SK-N-SH treated with all-trans-retinoic acid at 6 μM for 48 hours (cell line): Measurements from ENCODE around the gene ZFAND5.

ENCODE experiments used
- ATAC-seq: fragments of 200-7000 bp; cut with Tn5 transposase; 3 replicates; pipeline ENCODE4 v1.9.1; 2020; ENCODE audit warnings: mild to moderate bottlenecking, moderate library complexity
- ARNTL ChIP-seq: fragments of 450-650 bp; formaldehyde crosslinking; IDR thresholded peaks from 2 replicates; pipeline ENCODE4 v1.5.0; 2020; ENCODE audit warnings: low read depth, mild to moderate bottlenecking, moderate library complexity, borderline replicate concordance
- BACH2 ChIP-seq: fragments of 250-450 bp; sonication (Bioruptor Pico); IDR thresholded peaks from 2 replicates; pipeline ENCODE4 v1.9.0; 2021; ENCODE audit warnings: mild to moderate bottlenecking, borderline replicate concordance
- CSDC2 ChIP-seq: fragments of 250-450 bp; sonication (Bioruptor Pico); IDR thresholded peaks from 2 replicates; pipeline ENCODE4 v1.5.0; 2020; ENCODE audit warnings: mild to moderate bottlenecking, moderate library complexity
- ESRRG ChIP-seq: fragments of 250-450 bp; sonication (Bioruptor Pico); IDR thresholded peaks from 2 replicates; pipeline ENCODE4 v1.6.1; 2021; ENCODE audit warnings: mild to moderate bottlenecking
- GLIS3 ChIP-seq: fragments of 250-450 bp; sonication (Bioruptor Pico); IDR thresholded peaks from 2 replicates; pipeline ENCODE4 v1.5.0; 2020; ENCODE audit warnings: mild to moderate bottlenecking, moderate library complexity
- ISL1 ChIP-seq: fragments of 250-450 bp; sonication (Bioruptor Pico); IDR thresholded peaks from 2 replicates; pipeline ENCODE4 v2.1.2; 2022; ENCODE audit warnings: mild to moderate bottlenecking, moderate library complexity
- OSR1 ChIP-seq: fragments of 250-450 bp; sonication (Bioruptor Pico); IDR thresholded peaks from 2 replicates; pipeline ENCODE4 v1.8.0; 2022; ENCODE audit warnings: moderate library complexity, mild to moderate bottlenecking, inconsistent platforms
- PPARA ChIP-seq: fragments of 250-450 bp; sonication (Bioruptor Pico); IDR thresholded peaks from 2 replicates; pipeline ENCODE4 v1.5.0; 2020; ENCODE audit warnings: mild to moderate bottlenecking, borderline replicate concordance
- RARB ChIP-seq: fragments of 250-450 bp; sonication (Bioruptor Pico); IDR thresholded peaks from 2 replicates; pipeline ENCODE4 v1.8.0; 2021; ENCODE audit warnings: mild to moderate bottlenecking, moderate library complexity
- SNAI2 ChIP-seq: fragments of 250-450 bp; sonication (Bioruptor Pico); IDR thresholded peaks from 2 replicates; pipeline ENCODE4 v1.5.0; 2020; ENCODE audit warnings: mild to moderate bottlenecking, moderate library complexity
- TCF4 ChIP-seq: fragments of 250-450 bp; sonication (Bioruptor Pico); IDR thresholded peaks from 2 replicates; pipeline ENCODE4 v1.8.0; 2021; ENCODE audit warnings: mild to moderate bottlenecking, moderate library complexity, borderline replicate concordance
- TOX ChIP-seq: fragments of 250-450 bp; sonication (Bioruptor Pico); IDR thresholded peaks from 2 replicates; pipeline ENCODE4 v1.8.0; 2021; ENCODE audit warnings: mild to moderate bottlenecking, moderate library complexity, borderline replicate concordance
- ZC3H10 ChIP-seq: fragments of 250-450 bp; sonication (Bioruptor Pico); IDR thresholded peaks from 2 replicates; pipeline ENCODE4 v1.5.1; 2021; ENCODE audit warnings: mild to moderate bottlenecking, moderate library complexity
- ZFP3 ChIP-seq: fragments of 250-450 bp; sonication (Bioruptor Pico); IDR thresholded peaks from 2 replicates; pipeline ENCODE4 v1.5.0; 2020; ENCODE audit warnings: mild to moderate bottlenecking, moderate library complexity
- ZFP30 ChIP-seq: fragments of 450-650 bp; formaldehyde crosslinking; IDR thresholded peaks from 2 replicates; pipeline ENCODE4 v1.5.0; 2022; ENCODE audit warnings: mild to moderate bottlenecking, moderate library complexity
- ZNF565 ChIP-seq: fragments of 450-650 bp; formaldehyde crosslinking; conservative IDR thresholded peaks from 2 replicates; pipeline ENCODE4 v1.5.0; 2020; ENCODE audit warnings: low read depth, mild to moderate bottlenecking, moderate library complexity
- ZNF70 ChIP-seq: fragments of 450-650 bp; formaldehyde crosslinking; IDR thresholded peaks from 2 replicates; pipeline ENCODE4 v1.5.0; 2020; ENCODE audit warnings: mild to moderate bottlenecking, moderate library complexity
- ZNF8 ChIP-seq: fragments of 450-650 bp; formaldehyde crosslinking; IDR thresholded peaks from 2 replicates; pipeline ENCODE4 v1.5.0; 2020; ENCODE audit warnings: mild to moderate bottlenecking, moderate library complexity
- TF ChIP-seq, protein P1 (sequence below): fragments of 250-450 bp; sonication (Bioruptor Pico); IDR thresholded peaks from 2 replicates; pipeline ENCODE4 v1.5.1; 2021; ENCODE audit warnings: mild to moderate bottlenecking, moderate library complexity
- TF ChIP-seq, protein P2 (sequence below): fragments of 250-450 bp; sonication (Bioruptor Pico); IDR thresholded peaks from 2 replicates; pipeline ENCODE4 v1.8.0; 2020; ENCODE audit warnings: mild to moderate bottlenecking, moderate library complexity, borderline replicate concordance
- TF ChIP-seq, protein P3 (sequence below): fragments of 250-450 bp; sonication (Bioruptor Pico); IDR thresholded peaks from 2 replicates; pipeline ENCODE4 v1.8.0; 2021; ENCODE audit warnings: low read depth, mild to moderate bottlenecking, moderate library complexity, borderline replicate concordance
- TF ChIP-seq, protein P4 (sequence below): fragments of 250-450 bp; sonication (Bioruptor Pico); IDR thresholded peaks from 2 replicates; pipeline ENCODE4 v1.5.1; 2020; ENCODE audit warnings: low read depth, mild to moderate bottlenecking, moderate library complexity
- TF ChIP-seq, protein P5 (sequence below): fragments of 250-450 bp; sonication (Bioruptor Pico); IDR thresholded peaks from 2 replicates; pipeline ENCODE4 v1.5.0; 2020; ENCODE audit warnings: mild to moderate bottlenecking, moderate library complexity

The ZFAND5 gene

DNA sequence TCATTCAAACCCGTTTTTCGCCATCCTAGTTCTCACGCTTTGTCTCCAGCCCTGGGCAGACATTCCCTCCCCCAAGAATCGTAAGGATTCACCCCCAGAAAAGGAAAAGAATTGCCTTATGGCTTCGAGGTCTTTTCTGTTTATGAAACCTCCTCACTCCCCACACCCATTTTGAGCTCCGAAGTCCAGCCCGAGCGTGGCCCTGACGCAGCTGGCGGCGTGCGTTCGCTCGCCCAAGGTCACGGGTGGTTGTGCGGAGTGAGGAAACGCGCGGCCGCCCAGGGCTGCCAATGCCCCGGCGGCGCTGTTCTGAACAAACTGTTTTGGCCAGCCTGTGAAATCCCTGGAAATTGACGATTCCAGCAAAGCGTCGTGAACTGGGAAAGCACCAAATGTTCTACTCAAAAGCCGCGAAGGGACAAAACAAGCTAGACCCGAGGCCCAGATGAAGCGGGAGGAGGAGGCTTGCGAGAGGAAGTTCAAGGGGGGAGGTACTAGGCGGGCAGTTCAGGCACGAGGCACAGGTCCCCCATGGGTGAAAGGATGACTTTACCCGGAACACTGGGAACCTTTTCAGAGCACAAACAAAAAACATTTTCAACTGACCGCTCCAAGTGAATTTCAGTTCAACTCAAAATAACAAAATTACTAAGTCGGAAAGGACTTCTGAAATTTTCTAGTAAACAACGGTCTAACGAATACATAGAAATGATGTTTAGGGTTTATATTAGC lies 683 bp upstream of the ZFAND5 start:
- ATAC-seq: peak; percentile 72
- TF ChIP-seq PPARA (CRISPR knock-in tag) (no peak), RARB (CRISPR knock-in tag) (no peak), BACH2 (CRISPR knock-in tag) (no peak), TOX (CRISPR knock-in tag) (no peak), ISL1 (no peak; the same call in 1 of the 2 replicates), ZNF70 (no peak), ARNTL (no peak), ZFP3 (peak; percentile 42; the same call in 1 of the 2 replicates), TCF4 (peak; percentile 15; the same call in 1 of the 2 replicates), ESRRG (CRISPR knock-in tag) (no peak), ZNF8 (no peak), OSR1 (CRISPR knock-in tag) (no peak), ZFP30 (CRISPR knock-in tag) (no peak), ZNF565 (no peak), SNAI2 (CRISPR knock-in tag) (no peak), ZC3H10 (CRISPR knock-in tag) (no peak), GLIS3 (CRISPR knock-in tag) (no peak), CSDC2 (CRISPR knock-in tag) (0 out of 2 replicates have a peak, but pooled peaks have one; percentile 79)
- TF ChIP-seq, protein P1, sequence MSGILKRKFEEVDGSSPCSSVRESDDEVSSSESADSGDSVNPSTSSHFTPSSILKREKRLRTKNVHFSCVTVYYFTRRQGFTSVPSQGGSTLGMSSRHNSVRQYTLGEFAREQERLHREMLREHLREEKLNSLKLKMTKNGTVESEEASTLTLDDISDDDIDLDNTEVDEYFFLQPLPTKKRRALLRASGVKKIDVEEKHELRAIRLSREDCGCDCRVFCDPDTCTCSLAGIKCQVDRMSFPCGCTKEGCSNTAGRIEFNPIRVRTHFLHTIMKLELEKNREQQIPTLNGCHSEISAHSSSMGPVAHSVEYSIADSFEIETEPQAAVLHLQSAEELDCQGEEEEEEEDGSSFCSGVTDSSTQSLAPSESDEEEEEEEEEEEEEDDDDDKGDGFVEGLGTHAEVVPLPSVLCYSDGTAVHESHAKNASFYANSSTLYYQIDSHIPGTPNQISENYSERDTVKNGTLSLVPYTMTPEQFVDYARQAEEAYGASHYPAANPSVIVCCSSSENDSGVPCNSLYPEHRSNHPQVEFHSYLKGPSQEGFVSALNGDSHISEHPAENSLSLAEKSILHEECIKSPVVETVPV (CRISPR knock-in tag): no peak
- TF ChIP-seq, protein P2, sequence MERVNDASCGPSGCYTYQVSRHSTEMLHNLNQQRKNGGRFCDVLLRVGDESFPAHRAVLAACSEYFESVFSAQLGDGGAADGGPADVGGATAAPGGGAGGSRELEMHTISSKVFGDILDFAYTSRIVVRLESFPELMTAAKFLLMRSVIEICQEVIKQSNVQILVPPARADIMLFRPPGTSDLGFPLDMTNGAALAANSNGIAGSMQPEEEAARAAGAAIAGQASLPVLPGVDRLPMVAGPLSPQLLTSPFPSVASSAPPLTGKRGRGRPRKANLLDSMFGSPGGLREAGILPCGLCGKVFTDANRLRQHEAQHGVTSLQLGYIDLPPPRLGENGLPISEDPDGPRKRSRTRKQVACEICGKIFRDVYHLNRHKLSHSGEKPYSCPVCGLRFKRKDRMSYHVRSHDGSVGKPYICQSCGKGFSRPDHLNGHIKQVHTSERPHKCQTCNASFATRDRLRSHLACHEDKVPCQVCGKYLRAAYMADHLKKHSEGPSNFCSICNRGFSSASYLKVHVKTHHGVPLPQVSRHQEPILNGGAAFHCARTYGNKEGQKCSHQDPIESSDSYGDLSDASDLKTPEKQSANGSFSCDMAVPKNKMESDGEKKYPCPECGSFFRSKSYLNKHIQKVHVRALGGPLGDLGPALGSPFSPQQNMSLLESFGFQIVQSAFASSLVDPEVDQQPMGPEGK (CRISPR knock-in tag): no peak
- TF ChIP-seq, protein P3, sequence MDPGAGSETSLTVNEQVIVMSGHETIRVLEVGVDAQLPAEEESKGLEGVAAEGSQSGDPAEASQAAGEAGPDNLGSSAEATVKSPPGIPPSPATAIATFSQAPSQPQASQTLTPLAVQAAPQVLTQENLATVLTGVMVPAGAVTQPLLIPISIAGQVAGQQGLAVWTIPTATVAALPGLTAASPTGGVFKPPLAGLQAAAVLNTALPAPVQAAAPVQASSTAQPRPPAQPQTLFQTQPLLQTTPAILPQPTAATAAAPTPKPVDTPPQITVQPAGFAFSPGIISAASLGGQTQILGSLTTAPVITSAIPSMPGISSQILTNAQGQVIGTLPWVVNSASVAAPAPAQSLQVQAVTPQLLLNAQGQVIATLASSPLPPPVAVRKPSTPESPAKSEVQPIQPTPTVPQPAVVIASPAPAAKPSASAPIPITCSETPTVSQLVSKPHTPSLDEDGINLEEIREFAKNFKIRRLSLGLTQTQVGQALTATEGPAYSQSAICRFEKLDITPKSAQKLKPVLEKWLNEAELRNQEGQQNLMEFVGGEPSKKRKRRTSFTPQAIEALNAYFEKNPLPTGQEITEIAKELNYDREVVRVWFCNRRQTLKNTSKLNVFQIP (CRISPR knock-in tag): 0 out of 2 replicates have a peak, but pooled peaks have one; percentile 57
- TF ChIP-seq, protein P4, sequence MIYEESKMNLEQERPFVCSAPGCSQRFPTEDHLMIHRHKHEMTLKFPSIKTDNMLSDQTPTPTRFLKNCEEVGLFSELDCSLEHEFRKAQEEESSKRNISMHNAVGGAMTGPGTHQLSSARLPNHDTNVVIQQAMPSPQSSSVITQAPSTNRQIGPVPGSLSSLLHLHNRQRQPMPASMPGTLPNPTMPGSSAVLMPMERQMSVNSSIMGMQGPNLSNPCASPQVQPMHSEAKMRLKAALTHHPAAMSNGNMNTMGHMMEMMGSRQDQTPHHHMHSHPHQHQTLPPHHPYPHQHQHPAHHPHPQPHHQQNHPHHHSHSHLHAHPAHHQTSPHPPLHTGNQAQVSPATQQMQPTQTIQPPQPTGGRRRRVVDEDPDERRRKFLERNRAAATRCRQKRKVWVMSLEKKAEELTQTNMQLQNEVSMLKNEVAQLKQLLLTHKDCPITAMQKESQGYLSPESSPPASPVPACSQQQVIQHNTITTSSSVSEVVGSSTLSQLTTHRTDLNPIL: no peak
- TF ChIP-seq, protein P5, sequence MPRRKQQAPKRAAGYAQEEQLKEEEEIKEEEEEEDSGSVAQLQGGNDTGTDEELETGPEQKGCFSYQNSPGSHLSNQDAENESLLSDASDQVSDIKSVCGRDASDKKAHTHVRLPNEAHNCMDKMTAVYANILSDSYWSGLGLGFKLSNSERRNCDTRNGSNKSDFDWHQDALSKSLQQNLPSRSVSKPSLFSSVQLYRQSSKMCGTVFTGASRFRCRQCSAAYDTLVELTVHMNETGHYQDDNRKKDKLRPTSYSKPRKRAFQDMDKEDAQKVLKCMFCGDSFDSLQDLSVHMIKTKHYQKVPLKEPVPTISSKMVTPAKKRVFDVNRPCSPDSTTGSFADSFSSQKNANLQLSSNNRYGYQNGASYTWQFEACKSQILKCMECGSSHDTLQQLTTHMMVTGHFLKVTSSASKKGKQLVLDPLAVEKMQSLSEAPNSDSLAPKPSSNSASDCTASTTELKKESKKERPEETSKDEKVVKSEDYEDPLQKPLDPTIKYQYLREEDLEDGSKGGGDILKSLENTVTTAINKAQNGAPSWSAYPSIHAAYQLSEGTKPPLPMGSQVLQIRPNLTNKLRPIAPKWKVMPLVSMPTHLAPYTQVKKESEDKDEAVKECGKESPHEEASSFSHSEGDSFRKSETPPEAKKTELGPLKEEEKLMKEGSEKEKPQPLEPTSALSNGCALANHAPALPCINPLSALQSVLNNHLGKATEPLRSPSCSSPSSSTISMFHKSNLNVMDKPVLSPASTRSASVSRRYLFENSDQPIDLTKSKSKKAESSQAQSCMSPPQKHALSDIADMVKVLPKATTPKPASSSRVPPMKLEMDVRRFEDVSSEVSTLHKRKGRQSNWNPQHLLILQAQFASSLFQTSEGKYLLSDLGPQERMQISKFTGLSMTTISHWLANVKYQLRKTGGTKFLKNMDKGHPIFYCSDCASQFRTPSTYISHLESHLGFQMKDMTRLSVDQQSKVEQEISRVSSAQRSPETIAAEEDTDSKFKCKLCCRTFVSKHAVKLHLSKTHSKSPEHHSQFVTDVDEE (CRISPR knock-in tag): 0 out of 2 replicates have a peak, but pooled peaks have one; percentile 18

DNA sequence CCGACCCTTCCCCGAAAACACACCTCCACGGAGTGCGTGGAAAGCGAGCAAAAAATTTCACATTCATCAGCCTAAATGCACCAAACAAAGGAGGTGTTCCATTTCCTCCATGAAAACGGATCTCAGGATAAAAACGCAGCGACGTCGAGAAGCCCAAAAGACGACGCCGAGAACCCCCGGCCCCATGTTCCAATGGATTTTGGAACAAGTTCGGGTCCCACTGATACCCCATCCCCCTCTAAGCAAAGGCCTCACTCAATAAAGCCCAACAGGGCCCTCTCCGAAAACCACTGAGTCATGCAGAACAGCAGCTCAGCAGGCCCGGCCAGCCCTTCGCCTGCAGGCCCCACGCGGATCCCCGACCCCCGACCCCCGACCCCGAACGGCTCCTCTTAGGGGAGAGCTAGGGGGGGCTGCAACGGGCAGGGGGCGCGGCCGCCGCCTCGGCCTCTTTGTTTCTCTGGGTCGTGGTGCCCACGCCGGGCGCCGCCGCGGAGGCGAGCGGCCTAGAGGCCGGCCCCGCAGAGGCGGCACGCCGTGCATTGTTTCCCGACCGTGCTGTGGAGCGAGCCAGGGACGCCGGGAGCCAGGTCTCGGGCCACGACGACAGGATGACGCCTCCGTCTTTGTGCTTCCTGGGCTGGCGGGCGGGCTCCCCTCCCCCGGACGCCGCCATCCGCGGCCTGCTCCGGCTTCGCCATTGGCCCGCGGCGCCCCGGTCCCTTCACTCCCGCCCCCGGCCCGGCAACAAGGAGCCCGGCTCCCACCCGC lies 915 bp downstream of the ZFAND5 start:
- ATAC-seq: peak; percentile 32
- TF ChIP-seq CSDC2 (CRISPR knock-in tag): no peak
- TF ChIP-seq ISL1: no peak
- TF ChIP-seq ZC3H10 (CRISPR knock-in tag): no peak
- TF ChIP-seq GLIS3 (CRISPR knock-in tag): no peak
- no peak for TF ChIP-seq RARB (CRISPR knock-in tag)
- no peak for TF ChIP-seq TCF4
- TF ChIP-seq BACH2 (CRISPR knock-in tag): no peak
- TF ChIP-seq, protein P3 (CRISPR knock-in tag): no peak
- TF ChIP-seq, protein P2 (CRISPR knock-in tag): no peak
- no peak for TF ChIP-seq ZNF8
- TF ChIP-seq OSR1 (CRISPR knock-in tag): no peak
- no peak for TF ChIP-seq SNAI2 (CRISPR knock-in tag)
- no peak for TF ChIP-seq ARNTL
- no peak for TF ChIP-seq ZFP3
- no peak for TF ChIP-seq ZNF565
